ENCODE data around the gene AIMP2. TPM values are rescaled to one million over a fixed set of nuclear protein-coding genes. Genes with fewer than 3 reads are reported as not detected.

The AIMP2 gene
- total RNA-seq, 1 donor from 2014 or later: 38.4 TPM

Small RNA genes lying within 50 kb of the gene (small RNA-seq; reads per million reads assigned to genes)
- gene RF00019: not detected
- not detected for gene RNU6-218P
- gene SNORA80D: 1.6 reads per million, percentile 86 among the genes with 10 or more reads in this experiment

Other genes starting within 250 kb of the AIMP2 start
- 32.6 and 32.9 TPM in 2 replicates for gene RNF216, start 227.6 kb upstream of the AIMP2 start, total RNA-seq (ENCODE audit: low replicate concordance)
- gene OCM, start 128.5 kb upstream of the AIMP2 start, total RNA-seq (ENCODE audit: low replicate concordance): not detected in 2 replicates
- 85.5 and 136 TPM in 2 replicates for gene CCZ1, start 110.5 kb upstream of the AIMP2 start, total RNA-seq (ENCODE audit: low replicate concordance)
- 0.11 and 0.56 TPM in 2 replicates for gene RSPH10B, start 38.6 kb upstream of the AIMP2 start, total RNA-seq (ENCODE audit: low replicate concordance)
- gene PMS2, start 223 bp upstream of the AIMP2 start, total RNA-seq (ENCODE audit: low replicate concordance): 23.1 and 35.8 TPM in 2 replicates
- gene ANKRD61, start 22.1 kb downstream of the AIMP2 start, total RNA-seq (ENCODE audit: low replicate concordance): 0.46 TPM in 1 of 2 replicates, not detected in the other
- 70.1 and 130 TPM in 2 replicates for gene EIF2AK1, start 49.9 kb downstream of the AIMP2 start, total RNA-seq (ENCODE audit: low replicate concordance)
- gene USP42, start 95.7 kb downstream of the AIMP2 start, total RNA-seq (ENCODE audit: low replicate concordance): 15.9 and 19.2 TPM in 2 replicates

Data from neural progenitor cell (in vitro differentiated cells).